Smooth muscle cell of the umbilical artery (primary cell): ENCODE results near the gene TNK2. TPM values are rescaled to one million over a fixed set of nuclear protein-coding genes. Genes with fewer than 3 reads are reported as not detected.

Experiments
- total RNA-seq: library from RNA; depleted of rRNA; stranded (reverse); fragments of >200 nt; gene quantifications from 2 replicates; pipeline ENCODE4 v1.2.3, GENCODE V29; 2014

TNK2 gene
- 4.8 and 16.9 TPM in 2 replicates for total RNA-seq

GRCh38 chr3:195907934-195908693 lies at the start of gene TNK2:
TNK2 (minus strand) TSS chr3:195908551; CDS start chr3:195888588, 19,963 bp downstream.

Other genes with a start within 250 kb of the TNK2 start
- gene MUC20, start 187.6 kb downstream of the TNK2 start, total RNA-seq = 0.37 TPM in 1 of 2 replicates, not detected in the other
- not detected in 2 replicates for gene MUC4, start 96.6 kb downstream of the TNK2 start, total RNA-seq
- 446 and 494 TPM in 2 replicates for gene TFRC, start 173.5 kb upstream of the TNK2 start, total RNA-seq